Bone marrow (tissue), 2 donors: Measurements from ENCODE around the gene IFT80.
"Not testable (repeated sequence)": the region's sequence is repeated elsewhere in the genome, so short reads cannot be mapped to it uniquely, and the experiment has no call there.

Experiments
- DNase-seq, 2 donors: peaks; one replicate each; lab custom pipeline; 2025; lab: John Stamatoyannopoulos, UW

The IFT80 gene

DNA sequence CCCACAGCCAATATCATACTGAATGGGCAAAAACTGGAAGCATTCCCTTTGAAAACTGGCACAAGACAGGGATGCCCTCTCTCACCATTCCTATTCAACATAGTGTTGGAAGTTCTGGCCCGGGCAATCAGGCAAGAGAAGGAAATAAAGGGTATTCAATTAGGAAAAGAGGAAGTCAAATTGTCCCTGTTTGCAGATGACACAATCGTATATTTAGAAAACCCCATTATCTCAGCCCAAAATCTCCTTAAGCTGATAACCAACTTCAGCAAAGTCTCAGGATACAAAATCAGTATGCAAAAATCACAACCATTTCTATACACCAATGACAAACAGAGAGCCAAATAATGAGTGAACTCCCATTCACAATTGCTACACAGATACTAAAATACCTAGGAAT, 36.1 kb downstream of the IFT80 start:
- not testable (repeated sequence) for DNase-seq

DNA sequence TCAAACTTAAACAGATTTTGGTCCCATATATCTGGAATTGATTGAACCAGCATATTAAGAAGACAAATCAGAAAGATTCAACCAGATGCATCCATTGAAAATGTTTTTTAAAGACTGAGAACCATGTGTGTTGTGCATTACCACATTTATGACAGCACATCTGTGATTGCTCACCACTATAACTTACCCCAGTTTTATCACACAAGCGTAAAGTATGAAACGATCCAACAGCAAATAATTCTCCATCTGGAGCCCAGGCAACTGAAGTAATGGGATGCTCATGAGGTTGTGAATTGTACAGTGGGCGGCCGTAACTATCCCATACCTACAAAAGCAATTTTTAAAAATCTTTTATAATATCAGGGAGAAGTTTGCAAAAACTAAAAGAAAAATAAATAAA, 43.2 kb downstream of the IFT80 start:
- no peak for DNase-seq

DNA sequence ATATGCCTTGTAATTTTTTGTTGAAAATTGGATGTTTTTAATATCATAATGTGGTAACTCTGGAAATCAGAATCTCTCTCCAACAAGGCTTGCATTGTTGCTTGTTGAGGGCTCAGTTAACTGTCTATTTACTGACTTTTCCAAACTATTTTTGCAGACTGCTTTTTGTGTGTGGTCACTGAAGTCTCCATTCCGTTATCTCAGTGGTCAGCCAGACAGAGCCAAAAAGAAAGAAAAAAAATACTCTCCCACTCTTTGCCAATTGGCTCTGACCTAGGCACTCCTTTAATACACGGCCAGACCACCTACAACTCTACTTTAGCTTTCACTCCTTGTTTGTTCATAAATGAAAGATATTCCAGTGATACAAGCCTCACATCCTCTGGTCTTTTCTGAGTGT, 52.5 kb downstream of the IFT80 start:
- DNase-seq = no peak

DNA sequence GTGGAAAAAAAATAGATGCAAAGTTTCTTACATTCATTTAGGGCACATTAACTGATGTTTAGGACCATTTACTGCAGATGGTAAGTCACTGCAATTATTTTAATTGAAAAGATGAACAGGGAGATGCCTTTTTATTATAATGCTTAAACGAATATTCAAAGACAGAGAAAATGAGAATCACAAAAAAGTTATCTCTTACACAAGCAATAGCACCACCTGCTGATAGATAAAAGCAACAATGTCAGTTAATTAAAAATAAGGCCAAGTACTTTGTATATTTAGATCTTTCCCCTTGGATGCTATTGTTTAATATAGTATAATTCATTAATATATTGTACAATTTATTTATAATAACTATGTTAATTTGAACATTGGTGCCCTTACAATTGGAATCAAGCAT, 55.9 kb downstream of the IFT80 start:
- peak in 1 of 2 donors; percentile 71 for DNase-seq

DNA sequence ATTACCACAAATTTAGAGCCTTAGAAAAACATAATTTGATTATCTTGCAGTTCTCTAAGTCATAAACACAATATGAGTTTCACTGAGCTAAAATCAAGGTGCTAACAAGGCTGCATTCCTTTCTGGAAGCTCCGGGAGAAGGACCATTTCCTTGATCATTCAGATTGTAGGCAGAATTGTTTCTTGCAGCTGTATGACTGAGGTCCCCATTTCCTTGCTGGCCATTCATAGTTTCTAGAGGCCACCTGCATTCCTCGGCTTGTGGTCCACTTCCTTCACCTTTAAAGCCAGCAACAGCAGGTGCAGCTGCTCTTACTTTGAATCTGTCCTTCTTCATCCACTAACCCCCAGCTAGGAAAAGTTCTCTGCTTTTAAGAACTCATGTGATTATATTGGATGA, 58.7 kb downstream of the IFT80 start:
- DNase-seq = no peak

DNA sequence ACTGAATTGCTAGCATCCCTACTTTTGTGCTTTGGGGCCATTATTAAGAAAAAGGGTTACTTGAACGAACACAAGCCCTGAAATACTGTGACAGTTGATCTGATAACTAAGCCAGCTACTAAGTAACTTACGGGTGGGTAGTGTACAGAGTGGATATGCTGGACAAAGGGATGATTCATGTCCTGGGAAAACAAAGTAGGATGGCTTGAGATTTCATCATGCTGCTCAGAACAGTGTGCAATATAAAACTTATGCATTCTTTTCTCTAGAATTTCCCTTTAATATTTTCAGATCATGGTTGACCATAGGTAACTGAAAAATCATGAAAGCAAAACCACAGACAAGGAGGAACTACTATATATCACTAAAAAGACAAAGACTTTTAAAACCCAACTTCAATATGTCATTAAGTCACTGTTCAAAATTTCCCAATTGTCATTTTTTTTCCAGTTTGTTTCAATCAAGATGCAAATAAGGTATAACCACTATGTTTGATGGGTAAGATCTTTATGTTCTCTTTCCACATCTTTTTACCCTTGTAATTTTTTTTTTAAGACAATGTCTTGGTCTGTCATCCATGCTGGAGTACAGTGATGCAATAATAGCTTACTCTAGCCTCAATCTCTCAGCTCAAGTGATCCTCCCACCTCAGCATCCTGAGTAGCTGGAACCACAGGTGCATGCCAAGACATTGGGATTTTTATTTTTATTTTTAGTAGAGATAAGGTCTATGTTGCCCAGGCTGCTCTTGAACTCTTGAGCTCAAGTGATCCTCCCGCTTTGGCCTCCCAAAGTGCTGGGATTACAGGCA, 67.7 kb downstream of the IFT80 start:
- no peak for DNase-seq

DNA sequence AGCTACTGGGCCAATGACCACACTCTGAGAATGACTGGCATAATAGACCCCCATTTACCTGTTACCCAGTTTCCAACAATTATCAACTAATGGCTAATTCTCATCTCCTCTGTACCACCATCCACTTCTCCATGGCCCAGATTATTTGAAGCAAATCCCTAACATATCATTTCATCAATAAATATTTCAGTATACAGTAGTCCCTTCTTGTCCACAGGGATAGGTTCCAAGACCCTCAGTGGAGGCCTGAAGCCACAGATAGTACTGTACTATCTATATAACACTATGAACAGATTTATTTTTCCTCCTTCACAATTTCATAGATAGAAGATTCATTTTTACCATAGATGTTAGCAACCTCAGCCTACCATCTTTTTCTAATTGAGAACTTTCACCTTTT, 68.3 kb downstream of the IFT80 start:
- no peak for DNase-seq

DNA sequence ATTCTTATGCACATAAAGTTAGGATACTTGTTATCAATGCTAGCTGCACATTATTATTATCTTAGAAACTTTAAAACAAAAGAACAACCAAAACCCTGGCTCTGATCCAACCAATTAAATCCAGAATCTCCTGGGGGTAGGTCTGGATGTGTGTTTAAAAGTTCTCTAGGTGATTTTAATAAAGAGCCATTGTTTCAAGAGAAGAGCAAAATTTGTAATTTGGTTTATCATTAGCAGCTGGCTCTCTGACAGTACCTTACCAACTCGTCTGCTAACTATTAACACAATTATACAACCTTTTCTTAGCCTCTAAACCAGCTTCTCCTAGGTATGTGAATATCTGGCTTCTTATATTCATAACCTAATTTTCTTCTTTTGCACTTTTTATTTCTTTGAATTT, 68.9 kb downstream of the IFT80 start:
- no peak for DNase-seq

DNA sequence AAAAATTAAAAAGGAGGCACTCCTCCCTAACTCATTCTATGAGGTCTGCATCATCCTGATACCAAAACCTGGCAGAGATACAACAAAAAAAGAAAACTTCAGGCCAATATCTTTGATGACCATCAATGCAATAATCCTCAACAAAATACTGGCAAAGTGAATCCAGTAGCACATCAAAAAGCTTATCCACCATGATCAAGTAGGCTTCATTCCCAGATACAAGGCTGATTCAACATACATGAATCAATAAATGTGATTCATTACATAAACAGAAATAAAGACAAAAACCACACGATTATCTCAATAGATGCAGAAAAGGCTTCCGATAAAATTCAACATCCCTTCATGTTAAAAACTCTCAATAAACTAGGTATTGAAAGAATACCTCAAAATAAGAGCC, 72.7 kb downstream of the IFT80 start:
- DNase-seq = not testable (repeated sequence)

DNA sequence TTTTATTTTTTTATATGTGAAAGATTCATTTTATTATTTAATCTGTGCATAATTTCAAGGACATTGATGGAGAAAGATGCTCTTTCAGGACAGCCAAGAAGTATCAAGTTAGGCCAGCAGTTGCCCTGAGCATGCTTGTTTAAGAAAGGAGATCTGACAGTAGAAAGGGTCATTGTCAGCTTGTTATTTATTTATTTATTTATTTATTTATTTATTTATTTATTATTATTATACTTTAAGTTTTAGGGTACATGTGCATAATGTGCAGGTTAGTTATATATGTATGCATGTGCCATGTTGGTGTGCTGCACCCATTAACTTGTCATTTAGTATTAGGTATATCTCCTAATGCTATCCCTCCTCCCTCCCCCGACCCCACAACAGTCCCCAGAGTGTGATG, 77.2 kb downstream of the IFT80 start:
- DNase-seq = not testable (repeated sequence)

DNA sequence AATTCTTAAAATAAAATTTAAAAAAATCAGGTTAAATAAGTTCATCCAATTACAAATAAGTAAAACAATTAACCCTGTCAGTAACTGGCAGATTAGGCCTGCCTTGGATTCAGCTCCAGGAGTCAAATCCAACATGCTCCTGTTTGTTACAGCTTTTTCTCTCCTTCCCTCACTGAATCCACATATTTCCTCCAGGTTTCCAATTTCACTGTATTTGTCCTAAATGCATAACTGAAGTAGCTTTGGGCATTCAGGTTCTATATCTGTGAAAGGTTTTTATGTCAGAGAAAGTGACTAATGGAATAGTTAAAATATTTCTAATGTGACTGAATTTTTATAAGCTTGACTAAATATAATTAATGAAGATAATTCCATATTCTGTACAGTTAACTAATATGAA, 79.7 kb downstream of the IFT80 start:
- no peak for DNase-seq

DNA sequence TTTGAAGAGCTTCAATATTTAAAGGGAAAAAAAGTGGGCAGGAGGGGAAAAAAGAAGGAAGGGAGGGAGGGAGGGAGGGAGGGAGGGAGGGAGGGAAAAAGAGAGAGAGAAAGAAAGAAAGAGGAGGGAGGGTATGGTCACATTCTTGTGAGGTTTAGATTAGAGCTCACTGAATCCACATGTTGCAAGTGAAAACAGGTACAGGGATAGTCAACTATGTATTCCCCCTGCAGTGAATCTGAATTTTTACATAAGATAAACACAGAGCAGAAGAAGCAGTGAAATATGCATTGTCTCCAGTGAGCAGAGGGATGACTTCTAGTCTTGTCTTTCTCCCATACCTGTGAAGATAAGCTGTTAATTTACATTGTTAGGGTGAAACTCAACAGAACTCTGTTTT, 84.0 kb downstream of the IFT80 start:
- no peak for DNase-seq

DNA sequence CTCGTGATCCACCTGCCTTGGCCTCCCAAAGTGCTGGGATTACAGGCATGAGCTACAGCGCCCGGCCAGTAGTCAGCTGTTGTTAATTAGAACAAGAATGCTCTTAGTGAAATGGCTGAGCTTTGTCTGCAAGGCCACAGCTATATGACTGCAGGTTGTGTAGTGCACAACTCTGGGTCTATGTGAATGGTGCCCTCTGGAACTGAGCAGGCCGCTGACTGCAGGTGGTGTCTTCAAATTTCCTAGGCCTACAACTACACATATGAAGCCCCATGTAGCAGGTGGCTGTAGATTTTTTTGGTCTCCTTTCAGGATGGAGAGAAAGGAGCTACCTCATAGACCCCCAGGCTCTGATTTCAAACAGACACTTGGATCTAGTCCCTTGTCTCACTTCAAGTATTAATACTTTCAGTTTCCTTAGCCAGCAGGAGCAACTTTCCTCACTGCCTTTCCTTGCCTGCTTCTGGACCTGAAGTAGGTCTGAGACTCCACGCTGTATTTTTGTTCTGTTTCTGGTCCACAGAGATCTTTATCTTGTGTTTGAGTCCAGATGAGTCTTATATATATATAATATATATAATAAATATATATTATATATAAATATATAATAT, 86.9 kb downstream of the IFT80 start:
- peak in 1 of 2 donors; percentile 3 for DNase-seq

DNA sequence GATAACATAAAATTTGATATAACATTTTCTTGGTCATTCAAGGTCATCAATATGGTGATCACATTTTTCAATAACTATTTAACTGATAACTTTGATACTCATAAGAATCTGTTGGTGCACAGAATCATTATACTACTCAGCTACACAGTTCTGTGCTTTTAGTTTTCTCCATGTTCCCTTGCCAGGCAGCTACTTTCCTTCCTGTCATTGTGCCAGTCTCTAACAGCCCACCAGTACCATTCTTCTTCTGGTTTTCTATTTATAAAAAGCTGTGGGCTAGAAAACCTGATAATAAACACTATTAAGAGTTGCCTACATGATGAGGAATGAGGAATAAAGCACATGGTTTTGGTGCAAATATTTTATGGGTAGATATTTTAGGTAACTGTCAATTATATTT, 96.2 kb downstream of the IFT80 start:
- DNase-seq = no peak

DNA sequence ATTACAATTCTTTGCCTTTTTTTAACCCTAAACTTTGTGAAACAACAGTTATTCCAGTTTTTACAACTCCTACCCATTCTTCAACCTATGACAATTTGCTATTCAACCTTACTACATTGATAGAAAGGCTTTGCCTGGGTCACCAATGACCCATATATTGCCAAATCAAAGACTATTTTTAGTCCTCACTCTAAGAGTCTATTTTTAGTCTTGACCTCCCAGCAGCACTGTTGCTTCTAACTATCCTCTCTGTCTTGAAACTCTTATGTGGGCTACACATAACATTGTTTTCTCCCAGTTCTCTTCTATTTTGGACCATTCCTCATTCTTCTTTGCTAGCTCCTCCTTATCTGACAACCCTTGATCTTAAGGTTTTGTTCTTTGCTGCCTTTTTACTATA, 102.4 kb downstream of the IFT80 start:
- DNase-seq = no peak

DNA sequence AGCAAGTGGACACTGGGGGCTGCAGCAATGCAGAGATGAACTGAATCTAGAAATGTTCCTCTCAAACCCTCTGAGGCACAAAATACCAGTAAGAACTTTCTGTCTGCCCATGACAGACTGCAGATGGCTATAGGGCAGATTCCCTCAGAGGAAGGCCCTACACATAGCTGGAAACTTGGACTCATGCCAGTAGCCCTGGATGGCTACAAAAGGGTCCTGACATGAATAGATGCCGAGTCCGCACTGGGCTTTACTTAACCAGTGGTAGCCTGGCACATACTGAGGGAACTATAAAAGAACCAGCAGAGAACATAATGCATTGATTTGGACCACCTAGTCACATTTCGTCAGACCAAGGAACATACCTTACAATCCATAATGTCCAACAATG, 107.1 kb downstream of the IFT80 start:
- no peak for DNase-seq

DNA sequence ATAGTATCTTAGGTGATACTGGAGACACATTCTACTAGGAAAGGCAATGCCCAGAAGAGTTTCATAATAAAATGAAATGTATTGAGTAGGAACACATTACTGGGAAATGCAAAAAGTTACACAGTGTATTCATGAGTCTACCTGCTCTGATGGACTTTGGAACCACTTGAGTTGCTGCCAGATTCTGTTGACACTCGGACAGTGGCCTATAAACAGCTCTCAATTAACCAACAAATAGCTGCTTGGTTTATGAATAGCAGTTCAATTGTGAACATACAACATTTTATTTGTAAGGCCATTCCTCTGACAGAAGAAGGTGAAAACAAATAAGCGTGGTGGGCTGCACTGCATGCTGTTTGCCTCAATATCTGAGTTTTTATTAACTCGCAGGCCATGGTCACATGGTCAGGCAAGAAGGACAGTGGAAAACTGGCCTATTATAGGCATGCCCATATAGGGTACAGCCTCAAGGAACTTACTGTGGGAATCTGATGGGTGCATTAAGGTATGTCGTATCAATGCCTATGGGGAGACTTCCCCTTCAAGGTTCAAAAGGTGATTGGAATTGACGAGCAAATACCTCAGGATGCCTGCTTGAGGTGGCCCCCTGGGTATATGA, 107.6 kb downstream of the IFT80 start:
- DNase-seq = no peak

DNA sequence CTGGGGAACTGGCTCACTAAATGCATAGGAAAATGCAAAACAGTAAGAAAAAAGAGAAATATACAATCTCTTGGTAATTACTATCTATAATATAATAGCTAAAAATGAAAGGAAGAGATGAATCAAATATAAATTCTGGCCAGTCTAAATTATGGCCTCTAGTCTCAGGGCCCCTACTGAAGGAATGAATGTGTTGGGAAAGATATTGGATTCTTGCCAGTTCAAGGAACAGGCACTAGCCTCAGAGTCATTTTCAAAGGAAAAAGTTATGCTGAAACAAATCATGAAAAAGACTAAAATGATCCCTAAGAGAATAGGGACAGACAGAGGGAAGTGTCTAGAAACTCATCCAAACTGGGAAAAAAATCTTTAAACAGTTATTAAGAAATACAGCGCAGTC, 111.4 kb downstream of the IFT80 start:
- no peak for DNase-seq

DNA sequence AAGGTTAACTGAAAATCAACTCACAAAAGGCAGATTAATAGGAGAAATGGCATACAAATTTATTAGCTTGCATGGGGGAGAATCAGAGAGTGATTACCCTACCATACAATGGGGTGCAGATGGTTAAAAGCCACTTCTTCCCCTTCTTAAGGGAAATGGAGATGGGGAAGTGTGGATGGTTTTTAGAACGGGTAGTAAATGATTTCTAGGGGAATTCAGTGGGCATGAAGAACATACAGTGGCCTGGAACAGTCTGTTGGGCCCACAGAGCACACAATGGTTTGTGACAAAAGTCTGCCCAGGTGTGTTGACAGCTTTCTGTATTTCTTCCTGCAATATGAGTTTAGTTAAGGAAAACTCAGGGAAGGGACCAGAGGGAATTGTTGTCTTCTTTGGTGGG, 112.8 kb downstream of the IFT80 start:
- no peak for DNase-seq

DNA sequence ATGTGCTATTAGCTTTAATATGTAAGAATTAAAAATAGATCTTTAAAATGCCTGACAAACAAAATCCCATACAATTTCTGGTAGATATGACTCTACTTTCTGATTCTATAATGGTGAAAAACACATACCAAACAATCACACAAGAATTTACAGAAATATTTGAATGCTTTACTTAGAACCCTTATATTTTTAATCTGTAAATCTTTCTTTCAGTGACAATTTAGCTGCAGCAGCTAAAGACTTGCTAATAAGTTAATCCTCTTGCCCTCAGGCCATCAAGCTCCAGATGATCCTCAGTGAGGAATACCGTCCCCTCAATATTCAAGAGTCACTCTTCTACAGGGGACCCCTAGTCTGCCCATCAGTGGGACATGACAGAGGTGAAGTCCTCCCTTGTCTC, 118.2 kb downstream of the IFT80 start:
- no peak for DNase-seq

DNA sequence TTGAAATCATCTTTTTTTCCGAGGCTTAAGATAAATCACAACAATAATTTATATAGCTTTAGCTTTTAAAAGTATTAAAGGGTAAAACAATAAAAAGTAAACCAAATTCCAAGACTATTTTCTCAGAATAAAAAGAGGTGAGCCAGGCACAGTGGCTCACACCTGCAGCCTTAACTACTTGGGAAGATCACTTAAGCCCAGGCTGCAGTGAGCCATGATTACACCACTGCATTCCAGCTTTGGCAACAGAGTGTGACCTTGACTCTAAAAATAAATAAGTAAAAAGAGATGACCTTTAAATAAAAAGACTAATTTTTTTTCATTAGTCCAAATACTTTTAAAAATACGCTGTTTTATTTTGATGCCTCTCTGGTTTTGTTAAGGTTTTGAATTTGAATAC, 119.4 kb downstream of the IFT80 start:
- DNase-seq = no peak

DNA sequence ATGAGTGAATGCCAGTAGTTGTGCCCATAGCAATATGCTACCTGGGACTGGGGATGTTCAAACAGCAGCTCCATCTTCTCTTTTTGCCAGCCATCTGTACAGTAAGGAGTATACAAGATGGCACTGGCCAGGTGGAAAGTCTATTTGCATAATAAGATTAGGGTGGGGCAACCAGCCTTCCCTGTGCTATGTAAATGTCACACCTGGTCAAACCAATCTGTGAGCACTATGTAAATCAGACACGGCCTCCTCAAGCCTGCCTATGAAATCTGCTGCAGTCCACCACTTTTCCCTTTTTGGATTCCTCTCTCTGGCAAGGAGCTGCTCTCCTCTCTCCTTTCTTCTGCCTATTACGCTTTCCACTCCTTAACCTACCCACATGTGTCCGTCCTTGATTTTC, 120.8 kb downstream of the IFT80 start:
- DNase-seq = no peak

DNA sequence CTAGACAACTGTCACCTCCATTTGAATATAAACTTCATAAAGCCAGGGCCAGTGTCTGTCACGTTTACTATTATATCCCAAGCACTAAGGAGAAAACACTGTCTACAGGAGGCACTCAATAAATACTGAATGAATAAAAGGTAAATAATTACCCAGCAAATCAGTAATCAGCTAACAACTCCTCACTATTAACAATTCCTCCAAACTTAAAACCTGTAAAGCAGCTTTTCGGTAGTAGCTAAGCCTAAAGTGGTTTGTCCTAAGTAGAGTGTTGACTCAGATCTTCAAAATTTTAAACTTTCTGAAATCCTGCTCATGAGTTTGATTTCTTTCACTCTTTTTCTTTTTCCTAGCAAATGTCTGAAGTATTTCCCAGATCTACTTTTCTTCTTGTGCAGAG, 133.9 kb downstream of the IFT80 start:
- DNase-seq = no peak
